ENCODE results near the gene PC.

Gene PC

GRCh38 chr11:66864172-66864901, 93.8 kb downstream of the PC start:
- no peak for DNase-seq

GRCh38 chr11:66863428-66864125, 94.6 kb downstream of the PC start:
- no peak for DNase-seq

GRCh38 chr11:66862559-66863037, 95.6 kb downstream of the PC start:
- DNase-seq = no peak

GRCh38 chr11:66861774-66862558, 96.2 kb downstream of the PC start:
- no peak for DNase-seq

- no peak for DNase-seq
Observed at GRCh38 chr11:66861038-66861773, 97.0 kb downstream of the PC start.

GRCh38 chr11:66860449-66860831, 97.7 kb downstream of the PC start:
- DNase-seq = no peak

GRCh38 chr11:66859686-66860448, 98.3 kb downstream of the PC start:
- DNase-seq = no peak

GRCh38 chr11:66858939-66859685, 99.1 kb downstream of the PC start:
- no peak for DNase-seq

GRCh38 chr11:66858186-66858938, 99.8 kb downstream of the PC start:
- no peak for DNase-seq

- DNase-seq = no peak
Observed at GRCh38 chr11:66857927-66858185, 100.3 kb downstream of the PC start.

- no peak for DNase-seq
Observed at GRCh38 chr11:66857234-66857926, 100.8 kb downstream of the PC start.

GRCh38 chr11:66856496-66857233, 101.5 kb downstream of the PC start, which contains the start of gene LRFN4:
TSS of gene LRFN4 (plus strand) at chr11:66857064. CDS start at chr11:66857745, 681 bp downstream.
- no peak for DNase-seq

- peak; percentile 88 for DNase-seq
Observed at GRCh38 chr11:66855574-66856495, 102.3 kb downstream of the PC start.

GRCh38 chr11:66854729-66855211, 103.4 kb downstream of the PC start:
- no peak for DNase-seq

- DNase-seq = no peak
Observed at GRCh38 chr11:66854231-66854661, 103.9 kb downstream of the PC start.

- DNase-seq = no peak
Observed at GRCh38 chr11:66853242-66854229, 104.6 kb downstream of the PC start.
